GM23338 (cell line): ENCODE data around the gene GATAD2B. TPM values are rescaled to one million over a fixed set of nuclear protein-coding genes. Genes with fewer than 3 reads are reported as not detected.

Experiments
- ATAC-seq: fragments of 200-7000 bp; cut with Tn5 transposase; 3 replicates; pipeline ENCODE4 v1.9.1; 2020
- DNase-seq: peaks from one replicate; pipeline ENCODE4 v3.0.0-alpha.2; 2015; ENCODE audit warnings: low spot score
- H2AFZ ChIP-seq: fragments of 200-600 bp; sonication (generic); 2 replicates; pipeline ENCODE4 v1.8.0; 2016; ENCODE audit warnings: antibody characterized with exemption, mild to moderate bottlenecking, moderate library complexity
- H3F3A ChIP-seq: fragments of 200-600 bp; sonication (generic); replicated peaks from 2 replicates; pipeline ENCODE4 v1.8.0; 2017; ENCODE audit warnings: antibody characterized with exemption, mixed run types, low read depth
- H3K27ac ChIP-seq: fragments of 200-600 bp; sonication (generic); 2 replicates; pipeline ENCODE4 v1.6.1; 2016; ENCODE audit warnings: low read depth
- H3K27me3 ChIP-seq: fragments of 200-600 bp; sonication (generic); 2 replicates; pipeline ENCODE4 v1.8.0; 2016; ENCODE audit warnings: mild to moderate bottlenecking, mixed run types, moderate library complexity; ENCODE audit not compliant: insufficient read depth
- H3K36me3 ChIP-seq: fragments of 200-600 bp; sonication (generic); 2 replicates; pipeline ENCODE4 v1.8.0; 2016; ENCODE audit warnings: mild to moderate bottlenecking; ENCODE audit not compliant: insufficient read depth
- H3K4me1 ChIP-seq: fragments of 200-600 bp; sonication (generic); 2 replicates; pipeline ENCODE4 v1.8.0; 2016; ENCODE audit warnings: mild to moderate bottlenecking, moderate library complexity; ENCODE audit not compliant: insufficient read depth
- H3K4me2 ChIP-seq: fragments of 200-600 bp; sonication (generic); 2 replicates; pipeline ENCODE4 v1.7.1; 2017; ENCODE audit warnings: mixed run types
- H3K4me3 ChIP-seq: fragments of 200-600 bp; sonication (generic); 2 replicates; pipeline ENCODE4 v1.6.1; 2016; ENCODE audit warnings: mixed run types
- H3K79me2 ChIP-seq: fragments of 200-600 bp; sonication (generic); replicated peaks from 2 replicates; pipeline ENCODE4 v1.8.0; 2017; ENCODE audit warnings: mild to moderate bottlenecking; ENCODE audit not compliant: insufficient read depth
- H3K9me2 ChIP-seq: fragments of 200-600 bp; sonication (generic); 2 replicates; pipeline ENCODE4 v1.8.0; 2017; ENCODE audit not compliant: insufficient read depth
- H4K20me1 ChIP-seq: fragments of 200-600 bp; sonication (generic); replicated peaks from 2 replicates; pipeline ENCODE4 v1.8.0; 2017; ENCODE audit warnings: mild to moderate bottlenecking; ENCODE audit not compliant: insufficient read depth
- H3K27ac Mint-ChIP-seq: 2 replicates; pipeline ENCODE4 v1.8.0; 2020; ENCODE audit warnings: inconsistent platforms, mild to moderate bottlenecking, moderate library complexity, mixed read lengths
- H3K27me3 Mint-ChIP-seq: 3 replicates; pipeline ENCODE4 v1.8.0; 2022; ENCODE audit warnings: low read depth, mild to moderate bottlenecking, moderate library complexity, mixed read lengths, inconsistent platforms; ENCODE audit not compliant: insufficient read depth, poor library complexity
- H3K36me3 Mint-ChIP-seq: 3 replicates; pipeline ENCODE4 v1.8.0; 2021; ENCODE audit warnings: low read depth, mild to moderate bottlenecking, inconsistent platforms, moderate library complexity, mixed read lengths
- H3K4me1 Mint-ChIP-seq: 3 replicates; pipeline ENCODE4 v1.8.0; 2020; ENCODE audit warnings: mild to moderate bottlenecking, inconsistent platforms, mixed read lengths
- H3K4me3 Mint-ChIP-seq: 3 replicates; pipeline ENCODE4 v1.8.0; 2021; ENCODE audit warnings: moderate library complexity, mild to moderate bottlenecking, inconsistent platforms, mixed read lengths
- H3K9me3 Mint-ChIP-seq: 3 replicates; pipeline ENCODE4 v1.8.0; 2020; ENCODE audit warnings: moderate library complexity, mild to moderate bottlenecking, inconsistent platforms, mixed read lengths
- CREB1 ChIP-seq: fragments of 250-450 bp; sonication (Bioruptor Pico); IDR thresholded peaks from 2 replicates; pipeline ENCODE4 v1.5.0; 2020; ENCODE audit warnings: low read depth, mild to moderate bottlenecking, moderate library complexity
- EZH2 ChIP-seq: fragments of 200-600 bp; sonication (generic); IDR thresholded peaks from one replicate; pipeline ENCODE4 v1.8.0; 2017; ENCODE audit warnings: antibody characterized with exemption, mild to moderate bottlenecking, low read depth; ENCODE audit not compliant: unreplicated experiment
- POLR2AphosphoS5 ChIP-seq: IDR thresholded peaks from 2 replicates; pipeline ENCODE4 v1.6.1; 2016; ENCODE audit warnings: antibody characterized with exemption, low read depth
- STAT1 ChIP-seq: IDR thresholded peaks from one replicate; pipeline ENCODE4 v1.6.1; 2016; ENCODE audit warnings: antibody characterized with exemption; ENCODE audit not compliant: unreplicated experiment
- ZNF114 ChIP-seq: fragments of 250-450 bp; sonication (Bioruptor Pico); IDR thresholded peaks from 2 replicates; pipeline ENCODE4 v1.5.0; 2020; ENCODE audit warnings: mild to moderate bottlenecking, moderate library complexity
- polyA plus RNA-seq: library from polyadenylated mRNA; unstranded; fragments of >200 nt; fragmentation: Nextera tagmentation; extraction: Ambion mirVana; gene quantifications from 2 replicates; pipeline ENCODE4 v1.2.1, GENCODE V29; 2016
- total RNA-seq: library from RNA; depleted of rRNA; stranded (reverse); fragments of >200 nt; shearing (Covaris generic); gene quantifications from 2 replicates; pipeline ENCODE4 v1.2.3, GENCODE V29; 2014
- TF ChIP-seq, protein P1 (sequence below): IDR thresholded peaks from 2 replicates; pipeline ENCODE4 v1.6.1; 2016; ENCODE audit warnings: antibody characterized with exemption
- TF ChIP-seq, protein P2 (sequence below): IDR thresholded peaks from one replicate; pipeline ENCODE4 v1.6.1; 2018; ENCODE audit warnings: antibody characterized with exemption; ENCODE audit not compliant: unreplicated experiment

GATAD2B gene
- total and polyA plus RNA-seq, 2 experiments from 2014 or later, result 5.2 to 17.8 TPM

DNA sequence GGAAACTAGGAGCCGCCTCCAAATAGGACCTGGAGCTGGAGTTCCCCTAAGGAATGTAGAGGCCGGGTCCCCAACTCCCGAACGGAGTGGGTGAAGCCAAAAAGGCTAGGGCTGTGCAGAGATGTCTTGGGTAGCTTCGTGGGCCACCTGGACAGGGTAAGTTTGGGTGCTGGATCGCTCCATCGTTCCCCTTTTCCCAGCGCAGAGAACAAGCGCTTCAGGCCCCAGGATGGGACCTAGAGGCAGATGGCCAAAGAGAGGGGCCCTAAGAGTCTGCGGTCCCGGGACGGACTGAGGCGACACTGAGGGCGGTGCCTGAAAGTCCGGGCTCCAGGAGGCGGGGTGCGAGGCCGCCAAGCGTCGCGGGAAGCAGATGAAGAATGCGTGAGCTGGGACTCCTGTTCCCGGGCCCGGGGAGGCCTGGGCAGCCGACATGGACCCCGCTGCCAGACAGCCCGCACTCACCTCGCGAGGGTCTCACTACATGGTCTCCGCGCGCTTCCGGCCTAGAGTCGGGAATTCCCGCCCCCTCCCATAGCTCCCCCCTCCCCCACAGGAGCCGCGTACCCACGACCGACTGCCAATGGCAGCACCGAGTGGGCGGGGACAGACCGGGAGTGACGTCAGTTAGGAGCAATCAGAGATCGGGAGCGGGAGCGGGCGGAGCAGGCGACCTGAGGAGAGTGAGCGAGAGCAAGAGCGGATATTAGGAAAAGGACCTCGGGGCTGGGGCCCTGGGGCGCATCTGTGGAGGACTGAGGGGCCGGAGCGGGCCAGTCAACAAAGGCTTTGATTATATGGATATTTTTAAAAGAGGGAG is 40.5 kb upstream of the GATAD2B start, which contains the start of gene SLC39A1:
Gene SLC39A1, minus strand, starts transcription at position 508 of the 820 bp plus-strand sequence. CDS start 822 bp downstream, outside the sequence.
- Histone ChIP-seq H3K27me3 (no peaks in the 10 kb centered on the region), H3K4me2 (peak within 1 kb of the TSS; percentile 97), H3K27ac (peak within 1 kb of the TSS; percentile 100), H3K36me3 (peaks cover 14% of the 10 kb centered on the region), H3K4me3 (peak within 1 kb of the TSS; percentile 83), H4K20me1 (no peaks in the 10 kb centered on the region), H3K9me2 (no peaks in the 10 kb centered on the region), H3F3A (peaks cover 45% of the 10 kb centered on the region), H2AFZ (no peak within 1 kb of the TSS), H3K4me1 (peaks cover 40% of the 10 kb centered on the region), H3K79me2 (peaks cover 48% of the 10 kb centered on the region)
- Mint-ChIP-seq H3K9me3 (peaks cover 4% of the 10 kb centered on the region; the same call in 1 of the 3 replicates), H3K4me3 (peak within 1 kb of the TSS; percentile 81), H3K27ac (peak within 1 kb of the TSS; percentile 96), H3K4me1 (peaks cover 42% of the 10 kb centered on the region), H3K27me3 (peaks cover 26% of the 10 kb centered on the region), H3K36me3 (peaks cover 54% of the 10 kb centered on the region)
- DNase-seq (peak; percentile 100), ATAC-seq (peak; percentile 54)
- TF ChIP-seq, protein P1, sequence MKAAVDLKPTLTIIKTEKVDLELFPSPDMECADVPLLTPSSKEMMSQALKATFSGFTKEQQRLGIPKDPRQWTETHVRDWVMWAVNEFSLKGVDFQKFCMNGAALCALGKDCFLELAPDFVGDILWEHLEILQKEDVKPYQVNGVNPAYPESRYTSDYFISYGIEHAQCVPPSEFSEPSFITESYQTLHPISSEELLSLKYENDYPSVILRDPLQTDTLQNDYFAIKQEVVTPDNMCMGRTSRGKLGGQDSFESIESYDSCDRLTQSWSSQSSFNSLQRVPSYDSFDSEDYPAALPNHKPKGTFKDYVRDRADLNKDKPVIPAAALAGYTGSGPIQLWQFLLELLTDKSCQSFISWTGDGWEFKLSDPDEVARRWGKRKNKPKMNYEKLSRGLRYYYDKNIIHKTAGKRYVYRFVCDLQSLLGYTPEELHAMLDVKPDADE, result 0 out of 2 replicates have a peak, but pooled peaks have one; percentile 18
- peak; percentile 77 for TF ChIP-seq POLR2AphosphoS5
- TF ChIP-seq STAT1, result no peak
- TF ChIP-seq EZH2, result no peak
- TF ChIP-seq, protein P2, sequence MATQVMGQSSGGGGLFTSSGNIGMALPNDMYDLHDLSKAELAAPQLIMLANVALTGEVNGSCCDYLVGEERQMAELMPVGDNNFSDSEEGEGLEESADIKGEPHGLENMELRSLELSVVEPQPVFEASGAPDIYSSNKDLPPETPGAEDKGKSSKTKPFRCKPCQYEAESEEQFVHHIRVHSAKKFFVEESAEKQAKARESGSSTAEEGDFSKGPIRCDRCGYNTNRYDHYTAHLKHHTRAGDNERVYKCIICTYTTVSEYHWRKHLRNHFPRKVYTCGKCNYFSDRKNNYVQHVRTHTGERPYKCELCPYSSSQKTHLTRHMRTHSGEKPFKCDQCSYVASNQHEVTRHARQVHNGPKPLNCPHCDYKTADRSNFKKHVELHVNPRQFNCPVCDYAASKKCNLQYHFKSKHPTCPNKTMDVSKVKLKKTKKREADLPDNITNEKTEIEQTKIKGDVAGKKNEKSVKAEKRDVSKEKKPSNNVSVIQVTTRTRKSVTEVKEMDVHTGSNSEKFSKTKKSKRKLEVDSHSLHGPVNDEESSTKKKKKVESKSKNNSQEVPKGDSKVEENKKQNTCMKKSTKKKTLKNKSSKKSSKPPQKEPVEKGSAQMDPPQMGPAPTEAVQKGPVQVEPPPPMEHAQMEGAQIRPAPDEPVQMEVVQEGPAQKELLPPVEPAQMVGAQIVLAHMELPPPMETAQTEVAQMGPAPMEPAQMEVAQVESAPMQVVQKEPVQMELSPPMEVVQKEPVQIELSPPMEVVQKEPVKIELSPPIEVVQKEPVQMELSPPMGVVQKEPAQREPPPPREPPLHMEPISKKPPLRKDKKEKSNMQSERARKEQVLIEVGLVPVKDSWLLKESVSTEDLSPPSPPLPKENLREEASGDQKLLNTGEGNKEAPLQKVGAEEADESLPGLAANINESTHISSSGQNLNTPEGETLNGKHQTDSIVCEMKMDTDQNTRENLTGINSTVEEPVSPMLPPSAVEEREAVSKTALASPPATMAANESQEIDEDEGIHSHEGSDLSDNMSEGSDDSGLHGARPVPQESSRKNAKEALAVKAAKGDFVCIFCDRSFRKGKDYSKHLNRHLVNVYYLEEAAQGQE, result peak; percentile 19
- TF ChIP-seq ZNF114 (CRISPR knock-in tag), result no peak
- peak; percentile 90 for TF ChIP-seq CREB1
